AG10803 (cell line): ENCODE results near the gene KCNH1.

ENCODE experiments used
- DNase-seq: peaks from one replicate; pipeline ENCODE4 v3.0.0; 2010; ENCODE audit warnings: low read depth
- H3K4me3 ChIP-seq: 2 replicates; pipeline ENCODE4 v1.5.1; 2011; ENCODE audit warnings: mild to moderate bottlenecking, low read length, control low read depth
- CTCF ChIP-seq: conservative IDR thresholded peaks from 2 replicates; pipeline ENCODE4 v1.5.1; 2011; ENCODE audit warnings: mild to moderate bottlenecking, low read length, control low read depth, inconsistent platforms

The KCNH1 gene

GRCh38 chr1:210781652-210782051, 352.3 kb downstream of the KCNH1 start:
- no peak overlapping the region for H3K4me3 ChIP-seq
- TF ChIP-seq CTCF, result no peak
- DNase-seq, result no peak

DNA sequence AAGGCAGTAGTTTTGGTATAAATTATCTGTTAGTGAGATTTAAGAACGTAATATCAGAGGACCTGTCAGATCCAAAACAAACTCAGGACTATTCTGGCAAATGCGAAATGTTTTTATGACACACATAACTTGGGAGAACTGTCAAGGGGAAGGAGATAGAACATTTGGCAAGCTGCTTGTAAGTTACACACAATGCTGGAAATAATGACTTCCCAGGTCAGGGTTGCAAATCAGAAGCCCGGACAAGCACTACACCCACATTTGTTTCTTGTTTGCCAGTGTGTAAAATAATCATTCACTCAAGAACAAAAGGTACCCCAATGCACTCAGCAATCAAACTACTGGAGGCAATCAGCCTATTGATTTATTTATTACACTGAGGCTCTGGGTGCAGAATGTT, 354.7 kb downstream of the KCNH1 start:
- H3K4me3 ChIP-seq, result no peak overlapping the region
- DNase-seq, result no peak
- TF ChIP-seq CTCF, result no peak

DNA sequence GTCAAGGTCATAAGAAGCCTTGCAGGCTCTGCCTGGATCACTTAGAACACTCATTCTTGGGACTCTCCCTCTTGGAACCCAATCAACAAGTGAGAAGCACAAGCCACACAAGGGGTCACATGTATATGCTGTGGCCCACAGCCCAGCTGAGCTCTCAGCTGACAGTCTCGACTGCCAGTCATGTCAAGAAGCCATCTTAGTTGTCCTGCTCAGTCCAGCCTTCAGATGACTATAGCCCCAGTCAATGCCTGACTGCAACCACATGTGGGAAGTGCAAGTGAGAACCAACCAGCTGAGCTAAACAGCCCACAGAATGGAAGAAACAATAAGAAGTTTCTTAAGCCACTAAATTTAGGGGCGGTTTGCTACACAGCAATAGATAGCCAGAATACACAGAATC, 356.0 kb downstream of the KCNH1 start:
- no peak for DNase-seq
- no peak overlapping the region for H3K4me3 ChIP-seq
- TF ChIP-seq CTCF, result no peak

DNA sequence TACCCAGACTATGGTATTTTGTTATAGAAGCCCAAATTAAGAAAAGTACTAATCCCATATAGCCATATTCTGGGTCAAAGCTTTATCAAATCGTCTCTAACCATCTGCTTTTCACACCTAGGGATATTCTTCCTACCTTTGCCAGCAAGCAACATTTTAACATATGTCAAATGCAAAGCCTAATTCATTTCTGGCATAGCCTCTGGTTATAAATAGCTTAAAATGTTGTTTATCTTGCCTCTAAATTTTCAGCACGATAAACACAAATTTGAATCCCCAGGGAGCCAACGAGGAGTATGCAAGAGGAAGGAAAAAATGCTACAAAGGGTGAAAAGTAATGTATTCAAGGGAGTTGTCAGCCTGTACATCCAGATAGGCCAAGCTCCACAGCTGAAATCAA, 357.2 kb downstream of the KCNH1 start:
- TF ChIP-seq CTCF, result no peak
- no peak overlapping the region for H3K4me3 ChIP-seq
- no peak for DNase-seq

DNA sequence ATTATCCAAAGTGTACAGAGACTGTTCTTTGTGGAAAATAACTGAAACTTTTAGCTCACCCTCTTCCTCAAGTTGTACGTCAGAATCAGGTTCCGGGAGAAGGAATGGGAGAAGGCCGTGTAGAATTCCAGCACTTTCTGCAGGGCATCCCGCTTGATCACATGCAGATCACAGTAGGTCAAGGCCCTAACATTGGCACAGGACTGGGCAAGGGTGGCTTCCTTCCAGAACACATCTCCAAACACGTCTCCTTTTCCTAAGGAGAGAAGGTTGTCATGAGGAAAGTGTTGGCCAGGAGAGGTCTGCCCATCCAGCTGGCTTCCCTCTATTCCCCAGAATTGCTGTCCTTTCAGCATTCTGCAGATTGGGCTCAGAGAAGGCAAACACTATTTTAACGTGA, 358.7 kb downstream of the KCNH1 start:
- no peak for TF ChIP-seq CTCF
- no peak for DNase-seq
- no peak overlapping the region for H3K4me3 ChIP-seq

GRCh38 chr1:210773450-210773849, 360.5 kb downstream of the KCNH1 start:
- no peak overlapping the region for H3K4me3 ChIP-seq
- no peak for DNase-seq
- TF ChIP-seq CTCF, result no peak

GRCh38 chr1:210771131-210771530, 362.8 kb downstream of the KCNH1 start:
- DNase-seq, result no peak
- TF ChIP-seq CTCF, result no peak
- no peak overlapping the region for H3K4me3 ChIP-seq
